ENCODE data around the gene JARID2.
A peak's percentile ranks its signal among the peaks of the same experiment; 100 is the strongest.

JARID2 gene

GRCh38 chr6:15247500-15248450 lies 1.9 kb downstream of the JARID2 start:
- DNase-seq, result peak; percentile 35 to 75 (median 65)

GRCh38 chr6:15248451-15249370 lies 2.8 kb downstream of the JARID2 start:
- DNase-seq, result peak; percentile 92 to 98 (median 96)

GRCh38 chr6:15249371-15250019 lies 3.6 kb downstream of the JARID2 start:
- no peak for DNase-seq

GRCh38 chr6:15250187-15251168 lies 4.6 kb downstream of the JARID2 start:
- DNase-seq, result no peak

GRCh38 chr6:15252195-15252594 lies 6.3 kb downstream of the JARID2 start:
- DNase-seq, result no peak

GRCh38 chr6:15253203-15254022 lies 7.5 kb downstream of the JARID2 start:
- no peak for DNase-seq

GRCh38 chr6:15254070-15254975 lies 8.5 kb downstream of the JARID2 start:
- DNase-seq, result no peak

- DNase-seq, result no peak
These were observed 9.6 kb downstream of the JARID2 start for GRCh38 chr6:15255481-15255880.

- DNase-seq, result no peak
These were observed 10.1 kb downstream of the JARID2 start for GRCh38 chr6:15255909-15256395.

- no peak for DNase-seq
These were observed 10.8 kb downstream of the JARID2 start for GRCh38 chr6:15256538-15257271.

- DNase-seq, result no peak
These were observed 11.7 kb downstream of the JARID2 start for GRCh38 chr6:15257357-15258132.

- no peak for DNase-seq
These were observed 13.9 kb downstream of the JARID2 start for GRCh38 chr6:15259766-15260098.

- DNase-seq, result no peak
These were observed 14.4 kb downstream of the JARID2 start for GRCh38 chr6:15260099-15260821.

GRCh38 chr6:15263780-15264374 lies 18.0 kb downstream of the JARID2 start:
- no peak for DNase-seq

- DNase-seq, result no peak
These were observed 18.5 kb downstream of the JARID2 start for GRCh38 chr6:15264412-15264811.

- peak in 2 of 6 experiments; percentile 3 to 19 for DNase-seq
These were observed 19.3 kb downstream of the JARID2 start for GRCh38 chr6:15264902-15265761.
